WI38 (cell line): ENCODE data around the gene EFCAB6.

Experiments
- H3K4me3 ChIP-seq: 2 replicates; pipeline ENCODE4 v1.5.1; 2011; ENCODE audit warnings: low read depth, mild to moderate bottlenecking, control low read depth, low read length
- TF ChIP-seq, protein P1 (sequence below): IDR thresholded peaks from 2 replicates; pipeline ENCODE4 v1.5.1; 2012; ENCODE audit warnings: low read depth, mild to moderate bottlenecking, control low read depth, low read length

Gene EFCAB6

GRCh38 chr22:43637275-43638260 lies 174.5 kb downstream of the EFCAB6 start:
- TF ChIP-seq, protein P1, sequence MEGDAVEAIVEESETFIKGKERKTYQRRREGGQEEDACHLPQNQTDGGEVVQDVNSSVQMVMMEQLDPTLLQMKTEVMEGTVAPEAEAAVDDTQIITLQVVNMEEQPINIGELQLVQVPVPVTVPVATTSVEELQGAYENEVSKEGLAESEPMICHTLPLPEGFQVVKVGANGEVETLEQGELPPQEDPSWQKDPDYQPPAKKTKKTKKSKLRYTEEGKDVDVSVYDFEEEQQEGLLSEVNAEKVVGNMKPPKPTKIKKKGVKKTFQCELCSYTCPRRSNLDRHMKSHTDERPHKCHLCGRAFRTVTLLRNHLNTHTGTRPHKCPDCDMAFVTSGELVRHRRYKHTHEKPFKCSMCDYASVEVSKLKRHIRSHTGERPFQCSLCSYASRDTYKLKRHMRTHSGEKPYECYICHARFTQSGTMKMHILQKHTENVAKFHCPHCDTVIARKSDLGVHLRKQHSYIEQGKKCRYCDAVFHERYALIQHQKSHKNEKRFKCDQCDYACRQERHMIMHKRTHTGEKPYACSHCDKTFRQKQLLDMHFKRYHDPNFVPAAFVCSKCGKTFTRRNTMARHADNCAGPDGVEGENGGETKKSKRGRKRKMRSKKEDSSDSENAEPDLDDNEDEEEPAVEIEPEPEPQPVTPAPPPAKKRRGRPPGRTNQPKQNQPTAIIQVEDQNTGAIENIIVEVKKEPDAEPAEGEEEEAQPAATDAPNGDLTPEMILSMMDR: no peak
- H3K4me3 ChIP-seq: no peak overlapping the region

DNA sequence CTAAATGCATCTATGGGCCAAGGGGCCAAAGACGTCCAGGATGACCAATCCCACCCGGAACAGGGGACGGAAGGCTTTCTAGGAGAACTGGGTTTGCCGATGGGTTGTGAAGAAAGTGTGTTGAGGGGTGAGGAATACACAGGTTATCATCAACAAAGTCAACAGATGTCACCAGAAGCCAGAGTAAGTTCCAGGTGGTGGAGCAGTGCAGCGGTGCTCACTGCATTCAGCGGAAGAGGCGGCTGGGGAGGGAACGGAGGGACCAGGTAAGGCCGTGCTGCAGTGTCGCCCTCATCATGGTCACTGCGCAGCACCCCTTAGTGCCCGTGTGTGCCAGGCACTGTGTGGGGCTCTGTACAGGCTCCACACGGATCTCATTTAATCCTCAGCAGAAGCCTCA lies 176.0 kb downstream of the EFCAB6 start:
- TF ChIP-seq, protein P1: no peak
- H3K4me3 ChIP-seq: no peak overlapping the region

DNA sequence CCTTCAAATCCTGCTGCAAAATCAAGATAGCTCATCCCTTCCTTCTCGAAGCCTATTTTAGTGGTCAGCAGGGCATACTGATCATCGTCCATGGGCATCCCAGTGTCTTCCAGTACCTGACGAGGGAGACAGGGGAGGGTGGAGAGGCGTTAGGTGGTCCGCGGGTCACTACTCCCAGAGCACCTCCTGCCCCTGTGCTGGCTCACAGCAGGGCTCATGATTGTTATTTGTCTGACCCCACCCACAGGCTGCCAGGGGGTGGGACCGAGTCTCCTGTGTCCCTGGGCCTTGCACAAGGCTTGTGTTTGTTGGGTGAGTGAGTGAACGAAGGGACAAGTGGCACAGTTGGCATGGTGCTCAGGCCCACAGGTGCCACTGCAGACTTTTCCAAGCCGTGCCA lies 177.0 kb downstream of the EFCAB6 start:
- TF ChIP-seq, protein P1: no peak
- no peak overlapping the region for H3K4me3 ChIP-seq

GRCh38 chr22:43634316-43634715 lies 177.8 kb downstream of the EFCAB6 start:
- no peak overlapping the region for H3K4me3 ChIP-seq
- TF ChIP-seq, protein P1: no peak

DNA sequence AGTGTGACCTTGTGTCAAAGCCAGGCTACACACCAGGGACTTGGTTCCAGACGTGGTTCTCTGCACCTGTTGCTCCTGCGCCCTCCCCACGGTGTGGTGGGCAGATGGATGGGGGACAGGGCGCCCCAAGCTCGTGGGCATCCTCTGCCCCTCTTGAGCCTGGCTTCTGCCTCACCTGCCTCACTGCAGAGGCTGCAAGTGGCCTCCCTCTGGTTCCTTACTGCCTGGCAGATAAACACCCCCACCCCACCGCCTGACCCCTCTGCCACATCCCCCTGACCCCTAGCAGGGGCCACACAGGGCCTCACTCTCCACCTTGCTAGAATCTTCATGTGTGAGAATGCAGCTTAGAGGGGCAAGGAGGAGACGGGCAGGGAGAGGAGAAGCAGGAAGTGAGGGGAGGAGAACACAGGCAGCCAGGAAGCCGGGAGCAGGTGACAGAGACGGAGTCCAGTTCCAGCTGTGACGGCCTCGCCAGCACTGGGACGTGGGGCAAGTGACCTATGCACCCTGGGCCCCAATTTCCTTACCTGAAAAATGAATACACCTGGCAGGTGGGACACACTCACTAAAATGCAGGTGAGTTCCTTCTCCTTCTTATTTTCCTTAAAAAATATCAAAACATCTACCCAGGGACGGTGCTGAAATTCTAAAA lies 178.3 kb downstream of the EFCAB6 start:
- no peak overlapping the region for H3K4me3 ChIP-seq
- TF ChIP-seq, protein P1: no peak

GRCh38 chr22:43631846-43632245 lies 180.3 kb downstream of the EFCAB6 start:
- TF ChIP-seq, protein P1: no peak

DNA sequence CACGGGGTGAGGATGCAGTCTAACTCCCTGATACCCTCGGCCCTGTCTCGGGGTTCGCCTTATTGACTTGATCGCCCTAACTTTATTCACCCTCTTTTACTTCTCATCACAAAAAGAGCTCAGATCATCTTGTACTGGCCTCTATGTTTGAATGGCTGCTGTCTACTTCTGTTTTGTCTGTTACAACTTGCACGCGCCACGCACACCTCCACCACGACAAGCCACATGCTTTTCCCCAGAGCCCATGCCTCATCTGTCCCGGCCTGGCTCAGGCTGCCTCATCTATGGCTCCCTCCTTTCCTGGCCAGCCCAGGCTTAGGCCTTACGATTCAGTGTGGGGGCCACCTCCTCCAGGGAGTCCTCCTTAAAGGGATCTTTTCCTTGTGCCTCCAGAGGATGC lies 180.9 kb downstream of the EFCAB6 start:
- TF ChIP-seq, protein P1: no peak

More at GRCh38 chr22:43631846-43632245, 180.3 kb downstream of the EFCAB6 start:
- H3K4me3 ChIP-seq: no peak overlapping the region

More for the DNA sequence above, 180.9 kb downstream of the EFCAB6 start:
- H3K4me3 ChIP-seq: no peak overlapping the region
